ENCODE results near the gene ANKRD62. TPM values are rescaled to one million over a fixed set of nuclear protein-coding genes. Genes with fewer than 3 reads are reported as not detected.
"Not testable (repeated sequence)": the region's sequence is repeated elsewhere in the genome, so short reads cannot be mapped to it uniquely, and the experiment has no call there.

ANKRD62 gene
- total RNA-seq, 1 donor from 2014 or later, result 0.13 TPM

- Mint-ChIP-seq H3K27me3 (ENCODE audit: unreplicated experiment) (no peaks in the 10 kb centered on the region), H3K9me3 (ENCODE audit: unreplicated experiment) (no peaks in the 10 kb centered on the region), H3K27ac (ENCODE audit: unreplicated experiment) (no peak overlapping the region), H3K4me1 (ENCODE audit: unreplicated experiment) (no peaks in the 10 kb centered on the region), H3K4me3 (ENCODE audit: unreplicated experiment) (no peak overlapping the region), H3K36me3 (ENCODE audit: low read depth, unreplicated experiment) (no peaks in the 10 kb centered on the region)
- no peak for DNase-seq (ENCODE audit: low spot score)
- no peak for TF ChIP-seq CTCF (IDR thresholded peaks at IDR 0.05; ENCODE audit: unreplicated experiment)
These were observed 18.9 kb upstream of the ANKRD62 start for GRCh38 chr18:12074736-12075135.

GRCh38 chr18:12076424-12077140 is 17.1 kb upstream of the ANKRD62 start:
- Mint-ChIP-seq H3K36me3 (ENCODE audit: low read depth, unreplicated experiment) (no peaks in the 10 kb centered on the region), H3K4me1 (ENCODE audit: unreplicated experiment) (no peaks in the 10 kb centered on the region), H3K4me3 (ENCODE audit: unreplicated experiment) (no peak overlapping the region), H3K9me3 (ENCODE audit: unreplicated experiment) (no peaks in the 10 kb centered on the region), H3K27me3 (ENCODE audit: unreplicated experiment) (no peaks in the 10 kb centered on the region), H3K27ac (ENCODE audit: unreplicated experiment) (no peak overlapping the region)
- peak; percentile 41 for DNase-seq (ENCODE audit: low spot score)
- TF ChIP-seq CTCF (IDR thresholded peaks at IDR 0.05; ENCODE audit: unreplicated experiment), result no peak

GRCh38 chr18:12077994-12078393 is 15.6 kb upstream of the ANKRD62 start:
- H3K4me1 Mint-ChIP-seq (ENCODE audit: unreplicated experiment); DNase-seq (ENCODE audit: low spot score); H3K27me3 Mint-ChIP-seq (ENCODE audit: unreplicated experiment); H3K27ac Mint-ChIP-seq (ENCODE audit: unreplicated experiment); H3K4me3 Mint-ChIP-seq (ENCODE audit: unreplicated experiment); H3K36me3 Mint-ChIP-seq (ENCODE audit: low read depth, unreplicated experiment); H3K9me3 Mint-ChIP-seq (ENCODE audit: unreplicated experiment): not testable (repeated sequence)

GRCh38 chr18:12079491-12080237 is 14.0 kb upstream of the ANKRD62 start:
- H3K9me3 Mint-ChIP-seq (ENCODE audit: unreplicated experiment), result no peaks in the 10 kb centered on the region
- DNase-seq (ENCODE audit: low spot score), result no peak
- H3K4me1 Mint-ChIP-seq (ENCODE audit: unreplicated experiment), result no peaks in the 10 kb centered on the region
- H3K36me3 Mint-ChIP-seq (ENCODE audit: low read depth, unreplicated experiment), result no peaks in the 10 kb centered on the region
- no peaks in the 10 kb centered on the region for H3K27me3 Mint-ChIP-seq (ENCODE audit: unreplicated experiment)
- H3K4me3 Mint-ChIP-seq (ENCODE audit: unreplicated experiment), result no peak overlapping the region
- TF ChIP-seq CTCF (IDR thresholded peaks at IDR 0.05; ENCODE audit: unreplicated experiment), result no peak
- H3K27ac Mint-ChIP-seq (ENCODE audit: unreplicated experiment), result no peak overlapping the region

GRCh38 chr18:12085136-12085535 is 8.5 kb upstream of the ANKRD62 start:
- no peak for DNase-seq (ENCODE audit: low spot score)
- Mint-ChIP-seq H3K4me1 (ENCODE audit: unreplicated experiment) (no peaks in the 10 kb centered on the region), H3K36me3 (ENCODE audit: low read depth, unreplicated experiment) (no peaks in the 10 kb centered on the region), H3K4me3 (ENCODE audit: unreplicated experiment) (no peak overlapping the region), H3K27ac (ENCODE audit: unreplicated experiment) (no peak overlapping the region), H3K27me3 (ENCODE audit: unreplicated experiment) (peaks cover 7% of the 10 kb centered on the region), H3K9me3 (ENCODE audit: unreplicated experiment) (no peaks in the 10 kb centered on the region)
- TF ChIP-seq CTCF (IDR thresholded peaks at IDR 0.05; ENCODE audit: unreplicated experiment), result no peak
